Colonic mucosa (tissue), 4 donors: ENCODE data around the gene PLCD3. TPM values are rescaled to one million over a fixed set of nuclear protein-coding genes. Genes with fewer than 3 reads are reported as not detected.

Source experiments
- DNase-seq: peaks from one replicate; pipeline ENCODE4 v3.0.0-alpha.2; 2020
- H3K27ac ChIP-seq: fragments of 200-600 bp; one replicate; pipeline ENCODE4 v1.8.0; 2021
- H3K27me3 ChIP-seq: fragments of 200-600 bp; one replicate; pipeline ENCODE4 v1.8.0; 2021
- H3K36me3 ChIP-seq: fragments of 200-600 bp; one replicate; pipeline ENCODE4 v1.8.0; 2021
- H3K4me1 ChIP-seq: fragments of 200-600 bp; one replicate; pipeline ENCODE4 v1.8.0; 2021; ENCODE audit warnings: mild to moderate bottlenecking
- H3K4me3 ChIP-seq: fragments of 200-600 bp; one replicate; pipeline ENCODE4 v1.8.0; 2021
- H3K9ac ChIP-seq, 2 donors: one replicate each; pipeline ENCODE4 v1.7.0; 2013; ENCODE audit warnings: control low read depth in 2 of 2, low read depth in 2 of 2, low read length in 2 of 2
- H3K9me3 ChIP-seq: fragments of 200-600 bp; one replicate; pipeline ENCODE4 v1.8.0; 2021
- intact Hi-C: fragments of 100-400 bp; cut with DNase I; formaldehyde crosslinking; loops from one replicate; pipeline ENCODE4 v1.14.1; 2022
- microRNA-seq: library from miRNA; unstranded; fragments of <30 nt; microRNA quantifications from one replicate; pipeline ENCODE4, GENCODE V29; 2019
- total RNA-seq, 2 donors: library from RNA; stranded (reverse); fragmentation: NEBNext Ultra II Directional in 1 of 2; extraction: Animal tissue kit (Norgen Biotek cat#: 25700) in 1 of 2; gene quantifications; one replicate each; pipeline ENCODE4 v1.2.1, GENCODE V29; 2021
- TF ChIP-seq, protein P1 (sequence below): fragments of 200-600 bp; IDR thresholded peaks from one replicate; pipeline ENCODE4 v1.8.0; 2022; ENCODE audit warnings: antibody characterized with exemption, mild to moderate bottlenecking
- donor health status: healthy.
- donor health status: DM: no; HTN: no; CAD: no.
- donor health status: DM: no; HTN: no; CAD: no.

PLCD3 gene
- total RNA-seq, 2 donors from 2014 or later = 300 to 312 TPM

DNA sequence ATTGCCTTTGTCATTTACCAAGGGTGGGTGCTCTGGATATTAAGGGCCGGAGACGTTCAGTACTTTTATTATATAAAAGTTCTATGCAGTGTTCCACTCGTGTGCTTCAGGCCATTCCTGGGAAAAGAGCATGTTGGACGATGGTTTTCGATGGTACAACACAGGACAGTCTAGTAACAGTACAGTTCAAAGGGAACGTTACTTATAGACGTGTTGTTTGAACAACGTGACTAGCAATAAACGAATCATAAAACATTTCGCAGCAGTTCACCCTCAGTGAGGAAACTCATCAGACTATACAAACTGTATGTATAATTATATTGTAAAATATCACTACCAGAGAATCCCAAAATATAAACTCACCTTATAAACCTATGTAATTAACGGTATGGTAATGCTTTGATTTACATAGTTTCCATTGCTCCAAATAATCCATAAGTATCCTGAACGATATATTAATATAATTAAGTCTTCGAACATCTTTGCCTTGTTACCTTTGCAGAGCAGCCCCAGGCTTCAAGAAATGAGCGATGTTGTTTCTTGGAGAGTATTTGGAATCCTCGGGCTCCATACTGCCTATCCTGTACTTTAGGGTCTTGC, 70.6 kb downstream of the PLCD3 start:
- H3K4me3 ChIP-seq = peak overlapping the region; percentile 74
- H3K4me1 ChIP-seq = peaks cover 32% of the 10 kb centered on the region
- TF ChIP-seq, protein P1, sequence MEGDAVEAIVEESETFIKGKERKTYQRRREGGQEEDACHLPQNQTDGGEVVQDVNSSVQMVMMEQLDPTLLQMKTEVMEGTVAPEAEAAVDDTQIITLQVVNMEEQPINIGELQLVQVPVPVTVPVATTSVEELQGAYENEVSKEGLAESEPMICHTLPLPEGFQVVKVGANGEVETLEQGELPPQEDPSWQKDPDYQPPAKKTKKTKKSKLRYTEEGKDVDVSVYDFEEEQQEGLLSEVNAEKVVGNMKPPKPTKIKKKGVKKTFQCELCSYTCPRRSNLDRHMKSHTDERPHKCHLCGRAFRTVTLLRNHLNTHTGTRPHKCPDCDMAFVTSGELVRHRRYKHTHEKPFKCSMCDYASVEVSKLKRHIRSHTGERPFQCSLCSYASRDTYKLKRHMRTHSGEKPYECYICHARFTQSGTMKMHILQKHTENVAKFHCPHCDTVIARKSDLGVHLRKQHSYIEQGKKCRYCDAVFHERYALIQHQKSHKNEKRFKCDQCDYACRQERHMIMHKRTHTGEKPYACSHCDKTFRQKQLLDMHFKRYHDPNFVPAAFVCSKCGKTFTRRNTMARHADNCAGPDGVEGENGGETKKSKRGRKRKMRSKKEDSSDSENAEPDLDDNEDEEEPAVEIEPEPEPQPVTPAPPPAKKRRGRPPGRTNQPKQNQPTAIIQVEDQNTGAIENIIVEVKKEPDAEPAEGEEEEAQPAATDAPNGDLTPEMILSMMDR = no peak
- intact Hi-C loops = no loop called here
- peak overlapping the region in 1 of 2 donors; percentile 84 for H3K9ac ChIP-seq
- DNase-seq = no peak
- peak overlapping the region; percentile 73 for H3K27ac ChIP-seq
- H3K27me3 ChIP-seq = no peaks in the 10 kb centered on the region
- H3K36me3 ChIP-seq = no peaks in the 10 kb centered on the region
- H3K9me3 ChIP-seq = no peaks in the 10 kb centered on the region

DNA sequence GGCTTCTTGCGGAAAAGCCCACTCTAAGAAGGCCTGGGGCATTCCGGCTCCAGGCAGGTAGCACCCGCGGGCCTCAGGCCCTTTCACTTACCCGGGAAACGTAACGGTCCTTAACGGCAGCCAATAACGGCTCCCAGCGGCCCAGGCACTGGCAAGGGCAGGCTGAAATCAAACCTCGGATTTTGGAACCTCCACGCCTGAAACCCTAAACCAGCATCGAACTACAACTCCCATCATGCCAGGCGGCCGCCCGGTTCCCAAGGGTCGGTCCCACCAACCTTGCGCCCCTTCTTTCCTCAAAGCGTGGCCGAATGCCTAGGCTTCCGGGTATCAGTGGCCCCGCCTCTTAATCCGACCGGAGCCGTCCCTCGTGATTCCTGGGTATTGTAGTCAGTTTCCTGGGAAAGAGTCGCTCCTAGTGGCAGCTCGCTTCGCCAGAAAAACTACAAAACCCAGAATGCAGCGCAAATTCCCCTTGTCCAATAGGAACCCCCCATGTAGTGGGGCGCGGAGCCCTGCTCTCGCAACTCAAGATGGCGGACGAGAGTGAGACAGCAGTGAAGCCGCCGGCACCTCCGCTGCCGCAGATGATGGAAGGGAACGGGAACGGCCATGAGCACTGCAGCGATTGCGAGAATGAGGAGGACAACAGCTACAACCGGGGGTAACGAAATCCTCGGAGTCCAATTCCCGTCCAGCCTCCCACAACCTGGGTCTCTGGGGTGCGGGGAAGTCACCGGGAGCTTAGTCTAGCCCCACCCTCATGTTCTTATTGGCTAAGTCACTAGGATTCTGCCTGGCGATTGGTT, 71.3 kb downstream of the PLCD3 start, which contains the start of gene NMT1:
Gene NMT1, plus strand, starts transcription at position 521 of the 809 bp plus-strand sequence. Its CDS starts 13 bp downstream, at position 534.
- H3K9ac ChIP-seq = peak within 1 kb of the TSS; percentile 70 to 84
- peak within 1 kb of the TSS; percentile 74 for H3K4me3 ChIP-seq
- intact Hi-C loops = no loop called here
- no peaks in the 10 kb centered on the region for H3K27me3 ChIP-seq
- peak within 1 kb of the TSS; percentile 73 for H3K27ac ChIP-seq
- H3K36me3 ChIP-seq = no peaks in the 10 kb centered on the region
- TF ChIP-seq, protein P1 = no peak
- H3K4me1 ChIP-seq = peaks cover 32% of the 10 kb centered on the region
- peak; percentile 97 for DNase-seq
- no peaks in the 10 kb centered on the region for H3K9me3 ChIP-seq

DNA sequence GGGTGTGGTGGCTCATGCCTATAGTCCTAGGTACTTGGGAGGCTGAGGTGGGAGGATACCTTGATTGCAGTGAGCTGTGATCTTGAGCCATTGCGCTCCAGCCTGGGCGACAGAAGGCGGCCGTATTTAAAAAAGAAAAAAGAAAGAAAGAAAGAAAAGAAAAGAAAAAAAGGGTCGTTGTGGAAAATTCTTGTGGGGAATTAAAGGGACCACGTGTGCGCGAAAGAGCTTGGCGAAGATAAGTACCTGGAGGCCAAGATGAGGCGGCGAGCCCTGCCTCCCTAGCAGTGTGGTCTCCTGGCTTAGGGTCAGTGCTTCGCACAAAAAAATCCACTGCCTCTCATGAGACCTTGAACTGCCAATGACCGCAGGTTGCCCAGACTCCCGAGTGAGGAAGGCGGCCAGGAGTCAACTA, 71.9 kb downstream of the PLCD3 start:
- Histone ChIP-seq H3K4me1 (peaks cover 31% of the 10 kb centered on the region), H3K9me3 (no peaks in the 10 kb centered on the region), H3K27me3 (no peaks in the 10 kb centered on the region), H3K27ac (peak overlapping the region; percentile 73), H3K36me3 (no peaks in the 10 kb centered on the region), H3K9ac (peak overlapping the region; percentile 70 to 84), H3K4me3 (peak overlapping the region; percentile 74)
- intact Hi-C loops = no loop called here
- TF ChIP-seq, protein P1 = no peak
- no peak for DNase-seq

Small RNA genes within 50 kb of the gene (microRNA-seq; reads per million reads assigned to microRNA genes)
- gene MIR6784 = not detected

Other genes with a start within 250 kb of the PLCD3 start
- gene EFTUD2, start 233.1 kb downstream of the PLCD3 start, total RNA-seq = 100 to 1,000 TPM in 1 of 2 donors, 10 to 100 TPM in 1; 74.8 to 109 TPM
- gene GFAP, start 217.0 kb downstream of the PLCD3 start, total RNA-seq = under 1 TPM in 1 of 2 donors, not detected in 1; 0.20 TPM
- 10 to 100 TPM in 1 of 2 donors, 1 to 10 TPM in 1; 5.7 to 45.5 TPM for gene KIF18B, start 184.7 kb downstream of the PLCD3 start, total RNA-seq
- gene C1QL1, start 164.2 kb downstream of the PLCD3 start, total RNA-seq = 1 to 10 TPM; 1.2 to 1.9 TPM
- gene DCAKD, start 80.9 kb downstream of the PLCD3 start, total RNA-seq = 10 to 100 TPM; 20.2 to 46.8 TPM
- 100 to 1,000 TPM in 1 of 2 donors, 10 to 100 TPM in 1; 68.0 to 127 TPM for gene NMT1, start 71.2 kb downstream of the PLCD3 start, total RNA-seq
- gene ACBD4, start 3.2 kb upstream of the PLCD3 start, total RNA-seq = 10 to 100 TPM; 13.0 to 16.6 TPM
- 10 to 100 TPM; 37.0 to 38.4 TPM for gene HEXIM1, start 16.0 kb upstream of the PLCD3 start, total RNA-seq
- 1 to 10 TPM; 7.2 to 8.1 TPM for gene HEXIM2, start 29.4 kb upstream of the PLCD3 start, total RNA-seq
- gene FMNL1, start 89.4 kb upstream of the PLCD3 start, total RNA-seq = 1 to 10 TPM; 6.8 to 8.4 TPM
- not detected for gene SPATA32, start 129.6 kb upstream of the PLCD3 start, total RNA-seq
- 10 to 100 TPM; 11.1 to 15.0 TPM for gene MAP3K14, start 184.5 kb upstream of the PLCD3 start, total RNA-seq